Large intestine (tissue), 3 donors: ENCODE results near the gene NKIRAS2. TPM values are rescaled to one million over a fixed set of nuclear protein-coding genes. Genes with fewer than 3 reads are reported as not detected.
A peak's percentile ranks its signal among the peaks of the same experiment; 100 is the strongest.

ENCODE experiments used
- DNase-seq, 2 donors: peaks; one replicate each; pipeline versions ENCODE4 v3.0.0 to v3.0.0-alpha.2; 2013
- H3K27ac ChIP-seq: one replicate; pipeline ENCODE4 v1.5.1; 2013; ENCODE audit warnings: low read length
- H3K27me3 ChIP-seq: 2 replicates; pipeline ENCODE4 v1.6.1; 2013; ENCODE audit warnings: low read length; ENCODE audit not compliant: control insufficient read depth, insufficient read depth
- H3K36me3 ChIP-seq: 2 replicates; pipeline ENCODE4 v1.6.1; 2013; ENCODE audit warnings: low read length; ENCODE audit not compliant: control insufficient read depth, insufficient read depth
- H3K4me1 ChIP-seq: one replicate; pipeline ENCODE4 v1.6.1; 2013; ENCODE audit warnings: low read length; ENCODE audit not compliant: control insufficient read depth, insufficient read depth
- H3K4me3 ChIP-seq: one replicate; pipeline ENCODE4 v1.5.1; 2013; ENCODE audit warnings: low read length
- H3K9me3 ChIP-seq: one replicate; pipeline ENCODE4 v1.6.1; 2013; ENCODE audit warnings: mild to moderate bottlenecking, low read depth, low read length, moderate library complexity; ENCODE audit not compliant: control insufficient read depth
- WGBS: methylation state at CpG from one replicate; pipeline ENCODE4 v1.1.5; 2013; ENCODE audit warnings: low lambda C conversion rate; ENCODE audit not compliant: insufficient coverage; 5-methylcytosine and 5-hydroxymethylcytosine counted together
- polyA plus RNA-seq: library from polyadenylated mRNA; unstranded; fragments of 120-200 nt; gene quantifications from one replicate; pipeline ENCODE4 v1.2.1, GENCODE V29; 2013

The NKIRAS2 gene
- polyA plus RNA-seq, 1 donor, result 42.8 TPM

GRCh38 chr17:41975099-41976083 is 44.5 kb upstream of the NKIRAS2 start:
- Histone ChIP-seq H3K4me3 (no peak overlapping the region), H3K27ac (no peak overlapping the region), H3K36me3 (peaks cover 77% of the 10 kb centered on the region), H3K4me1 (no peaks in the 10 kb centered on the region), H3K9me3 (no peaks in the 10 kb centered on the region), H3K27me3 (no peaks in the 10 kb centered on the region)
- no peak for DNase-seq
- no CpG with 5 or more reads among the region's 9 CpGs for WGBS

GRCh38 chr17:41976142-41976768 is 43.6 kb upstream of the NKIRAS2 start:
- DNase-seq, result no peak
- Histone ChIP-seq H3K36me3 (peaks cover 79% of the 10 kb centered on the region), H3K4me1 (no peaks in the 10 kb centered on the region), H3K9me3 (no peaks in the 10 kb centered on the region), H3K4me3 (no peak overlapping the region), H3K27me3 (no peaks in the 10 kb centered on the region), H3K27ac (no peak overlapping the region)
- WGBS, result no CpG with 5 or more reads among the region's 11 CpGs

GRCh38 chr17:41977991-41978390 is 41.9 kb upstream of the NKIRAS2 start:
- no CpG with 5 or more reads among the region's 4 CpGs for WGBS
- no peak for DNase-seq

GRCh38 chr17:41982026-41982760 is 37.7 kb upstream of the NKIRAS2 start:
- no peaks in the 10 kb centered on the region for H3K27me3 ChIP-seq
- DNase-seq, result no peak
- no CpG with 5 or more reads among the region's 14 CpGs for WGBS
- H3K4me3 ChIP-seq, result no peak overlapping the region
- no peaks in the 10 kb centered on the region for H3K9me3 ChIP-seq
- H3K27ac ChIP-seq, result no peak overlapping the region
- H3K36me3 ChIP-seq, result peaks cover 78% of the 10 kb centered on the region
- H3K4me1 ChIP-seq, result no peaks in the 10 kb centered on the region

More at GRCh38 chr17:41977991-41978390, 41.9 kb upstream of the NKIRAS2 start:
- Histone ChIP-seq H3K36me3 (peaks cover 82% of the 10 kb centered on the region), H3K27me3 (no peaks in the 10 kb centered on the region), H3K4me1 (no peaks in the 10 kb centered on the region), H3K9me3 (no peaks in the 10 kb centered on the region), H3K27ac (no peak overlapping the region), H3K4me3 (no peak overlapping the region)

GRCh38 chr17:41984454-41984853 is 35.4 kb upstream of the NKIRAS2 start:
- H3K4me1 ChIP-seq, result no peaks in the 10 kb centered on the region
- no peaks in the 10 kb centered on the region for H3K9me3 ChIP-seq
- DNase-seq, result no peak
- no CpG with 5 or more reads among the region's 8 CpGs for WGBS
- H3K4me3 ChIP-seq, result no peak overlapping the region
- peaks cover 88% of the 10 kb centered on the region for H3K36me3 ChIP-seq
- no peaks in the 10 kb centered on the region for H3K27me3 ChIP-seq
- no peak overlapping the region for H3K27ac ChIP-seq

GRCh38 chr17:41985919-41986318 is 34.0 kb upstream of the NKIRAS2 start:
- Histone ChIP-seq H3K4me1 (peaks cover 7% of the 10 kb centered on the region), H3K4me3 (no peak overlapping the region), H3K36me3 (peaks cover 93% of the 10 kb centered on the region), H3K27me3 (no peaks in the 10 kb centered on the region), H3K9me3 (no peaks in the 10 kb centered on the region), H3K27ac (no peak overlapping the region)
- no peak for DNase-seq
- no CpG with 5 or more reads among the region's 8 CpGs for WGBS

- Histone ChIP-seq H3K4me1 (peaks cover 7% of the 10 kb centered on the region), H3K27ac (no peak overlapping the region), H3K36me3 (peaks cover 94% of the 10 kb centered on the region), H3K27me3 (no peaks in the 10 kb centered on the region), H3K9me3 (no peaks in the 10 kb centered on the region), H3K4me3 (no peak overlapping the region)
- DNase-seq, result no peak
- no CpG with 5 or more reads among the region's 1 CpG for WGBS
These were observed 33.3 kb upstream of the NKIRAS2 start for GRCh38 chr17:41986634-41987033.

GRCh38 chr17:41987642-41988041 is 32.2 kb upstream of the NKIRAS2 start:
- no peak for DNase-seq
- Histone ChIP-seq H3K27me3 (no peaks in the 10 kb centered on the region), H3K4me3 (no peak overlapping the region), H3K4me1 (peaks cover 7% of the 10 kb centered on the region), H3K9me3 (no peaks in the 10 kb centered on the region), H3K36me3 (peaks cover 92% of the 10 kb centered on the region), H3K27ac (no peak overlapping the region)
- WGBS, result no CpG with 5 or more reads among the region's 3 CpGs

- DNase-seq, result no peak
- H3K27ac ChIP-seq, result no peak overlapping the region
- peaks cover 89% of the 10 kb centered on the region for H3K36me3 ChIP-seq
- no peaks in the 10 kb centered on the region for H3K9me3 ChIP-seq
- H3K4me3 ChIP-seq, result no peak overlapping the region
- peaks cover 7% of the 10 kb centered on the region for H3K4me1 ChIP-seq
- no CpG with 5 or more reads among the region's 2 CpGs for WGBS
- no peaks in the 10 kb centered on the region for H3K27me3 ChIP-seq
These were observed 31.5 kb upstream of the NKIRAS2 start for GRCh38 chr17:41988418-41988817.

GRCh38 chr17:41989702-41990419 is 30.0 kb upstream of the NKIRAS2 start:
- H3K9me3 ChIP-seq, result no peaks in the 10 kb centered on the region
- no peak overlapping the region for H3K4me3 ChIP-seq
- no CpG with 5 or more reads among the region's 5 CpGs for WGBS
- H3K36me3 ChIP-seq, result peaks cover 86% of the 10 kb centered on the region
- peak; percentile 26 to 50 for DNase-seq
- no peak overlapping the region for H3K27ac ChIP-seq
- H3K4me1 ChIP-seq, result peaks cover 7% of the 10 kb centered on the region
- no peaks in the 10 kb centered on the region for H3K27me3 ChIP-seq
